ENCODE measurements around the gene TBC1D10A.

DNA sequence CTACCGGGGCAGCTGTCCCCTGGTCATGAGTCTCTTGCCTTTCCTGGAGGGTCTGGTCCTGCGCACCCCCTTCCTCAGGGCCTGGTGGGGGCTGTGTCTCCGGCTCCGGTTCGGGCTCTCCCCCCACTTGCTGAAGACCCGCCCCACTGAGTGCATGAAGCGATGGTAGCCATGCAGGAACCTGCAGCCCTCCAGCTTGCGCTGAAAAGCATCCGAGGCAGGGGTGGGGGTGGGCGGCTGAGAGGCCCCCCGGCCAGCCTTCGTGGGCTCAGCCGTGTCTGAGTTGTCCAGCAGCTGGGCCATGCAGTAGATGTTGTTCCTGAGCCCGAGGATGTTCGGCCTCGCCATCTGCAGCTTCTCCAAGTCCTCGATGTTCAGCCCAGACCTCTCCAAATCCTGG, 62.9 kb downstream of the TBC1D10A start:
- TF ChIP-seq TAF1 (IDR thresholded peaks at IDR 0.05; ENCODE audit: borderline replicate concordance, insufficient read depth, low read length) (no peak), POLR2AphosphoS5 (IDR thresholded peaks at IDR 0.05; ENCODE audit: low read depth, low read length) (no peak)
- TF ChIP-seq, protein P1, sequence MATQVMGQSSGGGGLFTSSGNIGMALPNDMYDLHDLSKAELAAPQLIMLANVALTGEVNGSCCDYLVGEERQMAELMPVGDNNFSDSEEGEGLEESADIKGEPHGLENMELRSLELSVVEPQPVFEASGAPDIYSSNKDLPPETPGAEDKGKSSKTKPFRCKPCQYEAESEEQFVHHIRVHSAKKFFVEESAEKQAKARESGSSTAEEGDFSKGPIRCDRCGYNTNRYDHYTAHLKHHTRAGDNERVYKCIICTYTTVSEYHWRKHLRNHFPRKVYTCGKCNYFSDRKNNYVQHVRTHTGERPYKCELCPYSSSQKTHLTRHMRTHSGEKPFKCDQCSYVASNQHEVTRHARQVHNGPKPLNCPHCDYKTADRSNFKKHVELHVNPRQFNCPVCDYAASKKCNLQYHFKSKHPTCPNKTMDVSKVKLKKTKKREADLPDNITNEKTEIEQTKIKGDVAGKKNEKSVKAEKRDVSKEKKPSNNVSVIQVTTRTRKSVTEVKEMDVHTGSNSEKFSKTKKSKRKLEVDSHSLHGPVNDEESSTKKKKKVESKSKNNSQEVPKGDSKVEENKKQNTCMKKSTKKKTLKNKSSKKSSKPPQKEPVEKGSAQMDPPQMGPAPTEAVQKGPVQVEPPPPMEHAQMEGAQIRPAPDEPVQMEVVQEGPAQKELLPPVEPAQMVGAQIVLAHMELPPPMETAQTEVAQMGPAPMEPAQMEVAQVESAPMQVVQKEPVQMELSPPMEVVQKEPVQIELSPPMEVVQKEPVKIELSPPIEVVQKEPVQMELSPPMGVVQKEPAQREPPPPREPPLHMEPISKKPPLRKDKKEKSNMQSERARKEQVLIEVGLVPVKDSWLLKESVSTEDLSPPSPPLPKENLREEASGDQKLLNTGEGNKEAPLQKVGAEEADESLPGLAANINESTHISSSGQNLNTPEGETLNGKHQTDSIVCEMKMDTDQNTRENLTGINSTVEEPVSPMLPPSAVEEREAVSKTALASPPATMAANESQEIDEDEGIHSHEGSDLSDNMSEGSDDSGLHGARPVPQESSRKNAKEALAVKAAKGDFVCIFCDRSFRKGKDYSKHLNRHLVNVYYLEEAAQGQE (IDR thresholded peaks at IDR 0.05; ENCODE audit: insufficient read depth in 1 of 2, low read depth in 2 of 2, low read length in 2 of 2): no peak
